Right lobe of liver (tissue), 4 donors: ENCODE results near the gene FBXO10.

Source experiments
- POLR2A ChIP-seq: fragments of 450-650 bp; IDR thresholded peaks from one replicate; pipeline ENCODE4 v1.6.1; 2017; ENCODE audit warnings: antibody characterized with exemption, mild to moderate bottlenecking
- TF ChIP-seq, protein P1 (sequence below), 4 donors: fragments of 200-600 bp in 3 of 4; fragments of 450-650 bp in 1 of 4; IDR thresholded peaks; one replicate each; pipeline versions ENCODE4 v1.5.1 to v1.8.0; 2016 to 2022; ENCODE audit warnings: antibody characterized with exemption in 4 of 4, mild to moderate bottlenecking in 2 of 4
- donor health status: DM: no; HTN: no; CAD: no.
- donor health status: DM: no; HTN: no; CAD: no.
- donor health status: DM: no; HTN: yes; CAD: no.

GRCh38 chr9:37618817-37619216 is 42.6 kb upstream of the FBXO10 start:
- TF ChIP-seq, protein P1, sequence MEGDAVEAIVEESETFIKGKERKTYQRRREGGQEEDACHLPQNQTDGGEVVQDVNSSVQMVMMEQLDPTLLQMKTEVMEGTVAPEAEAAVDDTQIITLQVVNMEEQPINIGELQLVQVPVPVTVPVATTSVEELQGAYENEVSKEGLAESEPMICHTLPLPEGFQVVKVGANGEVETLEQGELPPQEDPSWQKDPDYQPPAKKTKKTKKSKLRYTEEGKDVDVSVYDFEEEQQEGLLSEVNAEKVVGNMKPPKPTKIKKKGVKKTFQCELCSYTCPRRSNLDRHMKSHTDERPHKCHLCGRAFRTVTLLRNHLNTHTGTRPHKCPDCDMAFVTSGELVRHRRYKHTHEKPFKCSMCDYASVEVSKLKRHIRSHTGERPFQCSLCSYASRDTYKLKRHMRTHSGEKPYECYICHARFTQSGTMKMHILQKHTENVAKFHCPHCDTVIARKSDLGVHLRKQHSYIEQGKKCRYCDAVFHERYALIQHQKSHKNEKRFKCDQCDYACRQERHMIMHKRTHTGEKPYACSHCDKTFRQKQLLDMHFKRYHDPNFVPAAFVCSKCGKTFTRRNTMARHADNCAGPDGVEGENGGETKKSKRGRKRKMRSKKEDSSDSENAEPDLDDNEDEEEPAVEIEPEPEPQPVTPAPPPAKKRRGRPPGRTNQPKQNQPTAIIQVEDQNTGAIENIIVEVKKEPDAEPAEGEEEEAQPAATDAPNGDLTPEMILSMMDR (IDR thresholded peaks at IDR 0.05), result no peak
- TF ChIP-seq POLR2A, result no peak
